GM21723 (cell line): ENCODE measurements around the gene PHIP.
"Not testable (repeated sequence)": the region's sequence is repeated elsewhere in the genome, so short reads cannot be mapped to it uniquely, and the experiment has no call there.

Experiments used
- ATAC-seq: cut with Tn5 transposase; IDR thresholded peaks from one replicate; pipeline ENCODE4 v1.9.1; 2021; ENCODE audit warnings: mild to moderate bottlenecking, moderate library complexity; ENCODE audit not compliant: unreplicated experiment

PHIP gene

GRCh38 chr6:78942446-78942845 is 135.6 kb downstream of the PHIP start:
- no peak for ATAC-seq

DNA sequence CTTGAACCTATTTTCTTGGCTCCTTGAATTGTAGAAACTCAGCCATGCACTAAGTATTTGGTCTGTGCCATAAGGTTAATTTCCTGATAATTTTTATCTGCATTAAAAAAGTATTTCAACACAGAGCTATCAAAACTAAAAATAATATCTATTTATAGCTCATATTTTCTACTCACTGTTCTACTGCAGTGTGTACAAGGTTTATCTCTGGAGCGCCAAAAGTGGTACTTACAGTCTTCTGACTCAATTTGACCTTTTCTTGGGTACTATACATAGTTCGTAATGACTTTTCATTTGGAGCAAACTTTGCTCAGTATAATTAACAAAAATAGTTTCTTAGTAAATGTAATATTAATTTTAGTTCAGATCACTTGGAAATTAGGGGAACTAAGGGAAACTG is 141.5 kb downstream of the PHIP start:
- ATAC-seq, result no peak

GRCh38 chr6:78935553-78935952 is 142.5 kb downstream of the PHIP start:
- no peak for ATAC-seq

DNA sequence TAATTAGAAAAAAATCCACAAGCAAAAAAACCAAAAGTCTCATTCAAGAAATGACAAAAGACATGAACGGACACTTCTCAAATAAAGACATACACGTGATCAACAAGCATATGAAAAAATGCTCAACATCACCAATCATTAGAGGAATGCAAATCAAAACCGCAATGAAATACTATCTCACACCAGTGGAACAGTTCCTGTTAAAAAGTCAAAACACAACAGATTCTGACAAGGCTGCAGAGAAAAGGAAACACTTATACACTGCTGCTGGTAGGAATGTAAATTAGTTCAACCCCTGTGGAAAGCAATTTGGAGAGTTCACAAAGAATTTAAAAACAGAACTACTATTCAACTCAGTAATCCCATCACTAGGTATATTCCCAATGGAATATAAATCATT is 152.7 kb downstream of the PHIP start:
- no peak for ATAC-seq

- not testable (repeated sequence) for ATAC-seq
Observed at GRCh38 chr6:78921168-78921567, 156.9 kb downstream of the PHIP start.

GRCh38 chr6:78917788-78918187 is 160.3 kb downstream of the PHIP start:
- ATAC-seq, result no peak

DNA sequence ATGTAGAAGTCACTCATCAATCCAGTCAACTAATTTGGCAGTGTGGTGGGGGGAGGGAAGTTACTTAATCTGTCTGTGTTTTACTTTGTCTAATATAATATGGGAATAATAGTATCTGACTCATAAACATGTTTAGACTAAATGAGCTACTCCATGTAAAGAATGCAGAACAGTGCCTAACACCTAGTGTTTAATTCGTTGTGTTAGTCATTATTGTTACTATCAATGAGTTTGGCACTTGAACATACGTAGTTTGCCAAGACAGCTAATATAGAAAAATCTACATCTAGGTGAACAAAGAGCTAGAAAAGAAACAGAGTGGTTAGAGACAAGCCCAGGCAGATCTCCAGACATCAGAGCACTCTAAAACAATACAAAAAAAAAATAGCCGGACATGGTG is 161.6 kb downstream of the PHIP start:
- no peak for ATAC-seq

GRCh38 chr6:78911218-78911940 is 166.7 kb downstream of the PHIP start:
- ATAC-seq, result no peak

- no peak for ATAC-seq
Observed at GRCh38 chr6:78910591-78911171, 167.4 kb downstream of the PHIP start.

DNA sequence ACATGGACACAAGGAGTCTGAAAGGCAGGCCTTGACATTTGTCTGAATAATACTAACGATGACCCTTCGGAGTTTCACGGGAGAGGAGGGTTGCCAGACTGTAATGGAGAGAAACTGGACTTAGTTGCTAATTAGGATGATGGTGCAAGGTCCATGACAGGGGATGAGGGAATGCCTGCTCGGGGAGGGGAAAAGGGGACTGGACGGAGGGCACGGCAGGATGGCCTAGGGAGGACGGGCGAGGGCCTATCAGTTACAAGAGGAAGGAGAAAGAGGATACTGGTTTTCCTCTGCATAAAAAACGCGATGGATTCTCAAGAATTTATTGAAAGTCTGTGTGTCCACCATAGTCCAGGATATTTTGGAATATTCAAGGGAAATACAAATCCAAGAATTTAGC is 168.0 kb downstream of the PHIP start:
- ATAC-seq, result no peak

GRCh38 chr6:78909391-78909790 is 168.7 kb downstream of the PHIP start:
- no peak for ATAC-seq

- no peak for ATAC-seq
Observed at GRCh38 chr6:78908621-78909020, 169.4 kb downstream of the PHIP start.

DNA sequence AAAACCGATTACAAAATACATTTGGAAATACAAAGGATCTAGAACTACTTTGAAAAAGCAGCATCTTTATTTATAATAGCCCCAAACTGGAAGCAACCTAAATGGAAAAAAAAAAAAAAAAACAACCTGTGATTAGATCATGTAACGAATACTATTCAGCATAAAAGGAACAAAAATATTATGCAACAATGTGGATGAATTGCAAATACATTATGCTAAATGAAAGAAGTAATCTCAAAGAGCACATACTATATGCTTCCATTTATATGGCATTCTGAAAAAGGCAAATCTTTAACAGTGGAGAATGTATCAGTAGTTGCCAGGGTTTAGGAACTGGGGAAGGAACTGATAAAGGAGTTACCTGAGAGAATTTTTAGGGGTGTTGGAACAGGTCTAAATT is 181.8 kb downstream of the PHIP start:
- ATAC-seq, result no peak

GRCh38 chr6:78889901-78890300 is 188.2 kb downstream of the PHIP start:
- not testable (repeated sequence) for ATAC-seq
